Keratinocyte (primary cell): Measurements from ENCODE around the gene TIGD7.

Source experiments
- EZH2 ChIP-seq: IDR thresholded peaks from one replicate; pipeline ENCODE4 v1.6.1; 2012; ENCODE audit warnings: inconsistent platforms, mild to moderate bottlenecking, low read length, moderate library complexity
- TF ChIP-seq, protein P1 (sequence below), 3 experiments: IDR thresholded peaks in 1 of 3; conservative IDR thresholded peaks in 1 of 3; optimal IDR thresholded peaks in 1 of 3; 2 replicates in 2 of 3; 3 replicates in 1 of 3; pipeline versions ENCODE3 to v1.5.1; 2011; ENCODE audit warnings: low read length in 3 of 3, mild to moderate bottlenecking in 3 of 3, moderate library complexity in 2 of 3, control low read depth in 1 of 3, inconsistent platforms in 1 of 3; ENCODE audit not compliant: insufficient read depth in 2 of 3; ENCODE audit errors: extremely low read depth in 1 of 3

DNA sequence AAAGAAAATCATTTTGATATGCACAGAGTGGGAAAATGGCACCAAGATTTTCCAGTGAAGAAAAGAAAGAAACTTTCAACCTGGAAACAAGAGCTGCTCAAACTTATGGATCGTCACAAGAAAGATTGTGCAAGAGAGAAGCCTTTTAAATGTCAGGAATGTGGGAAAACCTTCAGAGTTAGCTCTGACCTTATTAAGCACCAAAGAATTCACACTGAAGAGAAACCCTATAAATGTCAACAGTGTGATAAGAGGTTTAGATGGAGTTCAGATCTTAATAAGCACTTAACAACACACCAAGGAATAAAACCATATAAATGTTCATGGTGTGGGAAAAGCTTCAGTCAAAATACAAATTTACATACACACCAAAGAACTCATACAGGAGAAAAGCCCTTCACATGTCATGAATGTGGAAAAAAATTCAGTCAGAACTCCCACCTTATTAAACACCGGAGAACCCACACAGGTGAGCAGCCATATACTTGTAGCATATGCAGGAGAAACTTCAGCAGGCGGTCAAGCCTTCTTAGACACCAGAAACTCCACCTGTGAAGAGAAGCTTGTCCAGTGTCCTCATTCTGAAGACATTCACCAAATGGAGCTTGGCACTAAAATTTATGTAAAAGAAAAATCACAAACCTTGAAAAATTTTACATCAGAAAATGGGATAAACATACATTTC, 12.2 kb upstream of the TIGD7 start:
- TF ChIP-seq, protein P1, sequence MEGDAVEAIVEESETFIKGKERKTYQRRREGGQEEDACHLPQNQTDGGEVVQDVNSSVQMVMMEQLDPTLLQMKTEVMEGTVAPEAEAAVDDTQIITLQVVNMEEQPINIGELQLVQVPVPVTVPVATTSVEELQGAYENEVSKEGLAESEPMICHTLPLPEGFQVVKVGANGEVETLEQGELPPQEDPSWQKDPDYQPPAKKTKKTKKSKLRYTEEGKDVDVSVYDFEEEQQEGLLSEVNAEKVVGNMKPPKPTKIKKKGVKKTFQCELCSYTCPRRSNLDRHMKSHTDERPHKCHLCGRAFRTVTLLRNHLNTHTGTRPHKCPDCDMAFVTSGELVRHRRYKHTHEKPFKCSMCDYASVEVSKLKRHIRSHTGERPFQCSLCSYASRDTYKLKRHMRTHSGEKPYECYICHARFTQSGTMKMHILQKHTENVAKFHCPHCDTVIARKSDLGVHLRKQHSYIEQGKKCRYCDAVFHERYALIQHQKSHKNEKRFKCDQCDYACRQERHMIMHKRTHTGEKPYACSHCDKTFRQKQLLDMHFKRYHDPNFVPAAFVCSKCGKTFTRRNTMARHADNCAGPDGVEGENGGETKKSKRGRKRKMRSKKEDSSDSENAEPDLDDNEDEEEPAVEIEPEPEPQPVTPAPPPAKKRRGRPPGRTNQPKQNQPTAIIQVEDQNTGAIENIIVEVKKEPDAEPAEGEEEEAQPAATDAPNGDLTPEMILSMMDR (optimal IDR thresholded peaks at IDR 0.05 in 1 of 3, IDR thresholded peaks at IDR 0.05 in 1 of 3, conservative IDR thresholded peaks at IDR 0.05 in 1 of 3; ENCODE audit: extremely low read depth in 1 of 3, insufficient read depth in 2 of 3, low read length in 3 of 3) = no peak
- no peak for TF ChIP-seq EZH2
